Stimulated activated CD8-positive, alpha-beta memory T cell treated with anti-CD3 and anti-CD28 coated beads, Interleukin-4, amount 100 ng/mL, for 48 hours (primary cell): ENCODE data around the gene FBXO34.
"Not testable (repeated sequence)": the region's sequence is repeated elsewhere in the genome, so short reads cannot be mapped to it uniquely, and the experiment has no call there.

Experiments
- DNase-seq: peaks from one replicate; pipeline ENCODE4 v3.0.0-alpha.2; 2020

Gene FBXO34

DNA sequence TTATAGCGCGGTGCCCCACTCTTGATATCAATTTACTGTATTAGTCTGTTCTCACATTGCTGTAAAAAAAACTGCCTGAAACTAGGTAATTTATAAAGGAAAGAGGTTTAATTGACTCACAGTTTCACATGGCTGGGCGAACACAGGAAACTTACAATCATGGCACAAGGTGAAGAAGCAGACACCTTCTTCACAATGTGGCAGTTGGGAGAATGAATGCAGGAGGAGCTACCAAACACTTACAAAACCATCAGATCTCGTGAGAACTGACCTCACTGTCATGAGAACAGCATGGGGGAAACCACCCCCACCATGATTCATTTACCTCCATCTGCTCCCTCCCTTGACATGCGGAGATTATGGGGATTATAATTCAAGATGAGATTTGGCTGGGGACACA lies 42.3 kb downstream of the FBXO34 start:
- no peak for DNase-seq

DNA sequence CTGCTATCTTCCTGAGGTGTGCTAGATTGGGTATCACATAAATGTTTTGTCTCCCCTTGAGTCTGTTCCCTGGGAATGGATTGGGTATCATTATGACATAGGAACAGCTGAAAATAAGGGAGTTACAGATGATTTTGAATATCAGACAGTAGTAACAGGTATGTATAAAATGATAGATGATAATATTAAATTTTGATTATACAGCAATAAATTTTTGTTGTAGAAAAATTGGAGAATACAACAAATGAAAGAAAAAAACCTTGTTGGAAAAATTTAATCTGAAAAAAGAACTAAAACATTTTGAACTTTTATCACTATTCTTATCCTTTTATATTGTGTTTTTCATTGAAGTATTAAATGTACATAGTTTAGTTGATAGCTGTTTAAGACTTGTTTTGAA lies 43.2 kb downstream of the FBXO34 start:
- DNase-seq = no peak

DNA sequence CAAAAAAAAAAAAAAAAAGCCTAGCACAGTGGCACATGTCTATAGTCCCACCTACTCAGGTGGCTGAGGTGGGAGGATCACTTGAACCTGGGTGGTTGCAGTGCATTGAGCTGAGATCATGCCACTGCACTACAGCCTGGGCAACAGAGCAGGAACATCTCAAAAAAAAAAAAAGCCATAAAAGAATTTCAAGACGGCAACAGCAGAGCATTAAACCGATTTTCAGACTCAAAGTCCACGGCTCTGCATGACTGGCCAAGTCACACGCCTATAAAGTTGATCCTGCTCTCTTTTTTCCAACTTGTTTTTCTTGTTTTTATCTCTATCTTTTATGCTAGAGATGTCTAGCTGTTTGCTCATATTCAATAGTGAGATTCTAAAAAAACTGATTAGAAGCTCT lies 45.3 kb downstream of the FBXO34 start:
- no peak for DNase-seq

DNA sequence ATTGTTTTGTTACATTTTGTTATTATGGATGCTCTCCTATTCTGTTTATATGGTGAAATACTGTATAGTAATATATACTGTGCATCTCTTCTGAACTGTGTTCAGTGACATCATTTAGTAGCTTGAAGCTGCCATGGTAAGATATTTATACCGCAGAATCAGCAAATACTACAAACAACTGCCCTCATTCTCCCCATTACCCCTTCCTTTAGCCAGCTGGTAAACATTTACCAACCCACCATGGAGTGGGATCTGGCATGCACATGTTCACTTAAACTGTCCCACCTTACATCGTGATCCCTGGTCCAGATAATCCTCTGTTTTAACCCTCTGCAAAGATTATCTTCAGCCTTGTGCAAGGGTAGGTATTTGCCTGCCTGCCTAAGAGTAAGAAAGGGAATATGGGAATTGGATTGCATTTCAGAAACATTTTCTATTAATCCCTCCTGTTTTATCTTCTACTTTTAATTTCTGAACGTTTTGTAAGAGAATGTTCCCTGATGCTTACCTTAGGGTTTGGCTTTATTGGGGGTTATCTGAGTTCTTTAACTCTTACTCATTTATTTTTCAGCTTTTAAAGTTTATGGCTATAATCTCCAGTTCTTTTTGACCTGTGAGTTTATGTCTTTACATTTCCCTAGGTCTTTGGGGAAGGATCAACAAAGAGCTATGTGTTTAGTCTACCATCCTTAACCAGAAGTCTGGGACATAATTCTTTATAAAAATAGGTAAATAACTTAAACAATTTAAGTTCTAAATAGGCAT lies 46.5 kb downstream of the FBXO34 start:
- DNase-seq = no peak

DNA sequence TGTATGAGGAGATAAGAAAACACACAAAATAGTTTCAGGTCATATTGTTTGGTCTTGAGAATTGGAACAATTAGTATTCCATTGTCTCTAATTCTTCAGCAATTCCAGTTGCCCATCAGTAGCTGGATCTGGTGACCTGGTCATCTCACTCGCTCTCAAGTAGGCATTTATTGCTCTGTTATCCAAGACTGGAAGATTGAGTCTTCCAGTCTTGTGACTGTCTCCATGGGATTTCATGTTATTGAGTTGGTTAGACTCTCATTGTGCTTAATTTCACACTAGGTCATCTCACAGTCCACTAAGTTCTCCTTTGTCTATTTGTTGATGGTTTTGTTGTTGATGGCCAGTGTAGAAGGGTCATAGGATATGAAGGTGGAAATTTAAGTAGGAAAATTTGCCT lies 47.5 kb downstream of the FBXO34 start:
- no peak for DNase-seq

DNA sequence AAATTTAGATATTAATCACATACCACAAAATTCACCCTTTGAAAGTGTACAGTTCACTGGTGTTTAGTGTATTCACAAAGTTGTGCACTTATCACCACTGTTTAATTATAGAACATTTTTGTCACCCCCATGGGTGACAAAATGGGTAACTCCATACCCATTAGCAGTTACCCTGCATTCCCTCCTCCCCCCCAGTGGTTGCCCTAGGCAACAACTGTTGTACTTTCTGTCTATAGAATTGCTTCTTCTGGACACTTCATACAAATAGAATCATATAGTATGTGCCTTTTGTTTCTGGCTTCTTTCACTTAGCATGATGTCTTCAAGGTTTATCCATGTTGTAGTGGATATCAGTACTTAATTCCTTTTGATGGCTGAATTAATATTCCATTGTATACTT lies 52.7 kb downstream of the FBXO34 start:
- DNase-seq = no peak

DNA sequence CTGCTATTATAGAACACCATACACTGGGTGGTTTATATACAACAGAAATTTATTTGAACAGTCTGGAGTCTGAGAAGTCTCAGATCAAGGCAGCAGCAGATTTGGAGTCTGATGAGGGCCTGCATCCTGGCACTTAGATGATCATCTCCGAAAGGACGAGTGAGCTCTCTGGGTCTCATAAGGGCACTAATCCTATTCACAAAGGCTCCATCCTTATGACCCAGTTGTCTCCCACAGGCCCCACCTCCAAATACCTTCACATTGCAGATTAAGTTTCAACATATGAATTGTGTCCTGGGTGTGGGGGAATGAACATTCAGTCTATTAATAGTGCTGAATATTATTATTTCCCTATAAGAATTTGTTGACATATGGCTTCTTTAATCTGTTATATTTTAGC lies 53.6 kb downstream of the FBXO34 start:
- DNase-seq = no peak

DNA sequence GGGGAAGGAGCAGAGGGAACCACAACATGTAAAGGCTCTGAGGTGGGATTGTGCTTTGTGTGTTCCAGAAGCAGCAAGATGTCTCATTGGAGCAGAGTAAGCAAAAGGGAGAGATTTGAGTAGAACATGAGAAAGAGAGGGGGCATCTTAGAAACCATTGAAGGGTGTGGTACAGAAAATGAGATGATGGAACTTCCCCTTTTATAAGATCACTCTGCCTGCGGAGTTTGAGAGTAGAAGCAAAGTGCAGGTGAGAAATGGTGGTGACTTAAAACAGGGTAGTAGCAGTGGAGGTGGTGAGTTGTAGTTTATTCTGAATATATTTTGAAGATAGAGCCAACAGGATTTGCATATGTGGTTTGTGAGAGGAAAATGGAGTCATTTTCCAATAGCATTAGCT lies 56.0 kb downstream of the FBXO34 start:
- no peak for DNase-seq

DNA sequence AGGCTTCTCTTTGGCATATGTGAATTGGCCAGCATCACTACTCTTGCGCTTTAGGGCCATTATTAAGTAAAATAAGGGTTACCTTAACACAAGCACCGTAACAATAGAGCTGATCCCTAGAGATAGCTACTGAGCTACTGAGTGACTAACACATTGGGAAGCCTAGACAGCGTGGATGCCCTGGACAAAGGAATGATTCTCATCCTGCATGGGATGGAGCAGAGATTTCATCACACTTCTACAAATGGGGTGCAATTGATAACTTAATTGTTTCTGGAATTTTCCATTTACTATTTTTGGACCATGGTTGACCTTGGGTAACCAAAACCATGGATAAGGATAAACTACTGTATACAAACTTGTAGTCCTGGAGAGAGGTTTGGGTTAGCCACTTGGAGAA lies 57.1 kb downstream of the FBXO34 start:
- no peak for DNase-seq

DNA sequence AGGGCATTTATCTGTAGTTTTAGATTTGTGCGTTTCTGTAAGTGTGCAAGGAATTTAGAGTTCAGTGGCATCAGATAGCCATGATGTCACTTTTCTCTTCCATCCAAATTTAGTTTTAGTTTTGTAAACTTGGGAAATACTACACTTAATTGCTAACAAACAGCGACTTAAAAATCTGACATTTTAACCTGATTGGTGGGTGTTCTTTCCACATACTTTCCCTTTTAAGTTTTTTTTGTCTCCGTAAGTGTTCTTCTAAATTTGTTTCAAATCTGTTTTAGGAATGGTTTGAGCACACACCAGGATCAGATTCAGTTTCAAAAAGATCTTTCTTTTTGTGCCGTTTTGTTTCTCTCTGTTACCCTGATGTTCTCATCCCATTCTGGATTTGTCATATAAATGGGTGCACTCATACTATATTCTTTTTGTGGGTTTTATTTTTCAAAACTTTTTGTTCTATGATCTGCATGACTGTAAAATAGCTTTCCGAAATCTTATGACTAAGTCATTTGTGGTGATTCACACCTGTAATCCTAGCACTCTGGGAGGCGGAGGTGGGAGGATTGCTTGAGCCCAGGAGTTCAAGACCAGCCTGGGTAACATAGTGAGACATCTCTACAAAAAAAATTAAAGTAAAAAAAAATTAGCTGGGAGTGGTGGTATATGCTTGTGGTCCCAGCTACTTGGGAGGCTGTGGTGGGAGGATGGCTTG lies 58.9 kb downstream of the FBXO34 start:
- DNase-seq = peak; percentile 59

DNA sequence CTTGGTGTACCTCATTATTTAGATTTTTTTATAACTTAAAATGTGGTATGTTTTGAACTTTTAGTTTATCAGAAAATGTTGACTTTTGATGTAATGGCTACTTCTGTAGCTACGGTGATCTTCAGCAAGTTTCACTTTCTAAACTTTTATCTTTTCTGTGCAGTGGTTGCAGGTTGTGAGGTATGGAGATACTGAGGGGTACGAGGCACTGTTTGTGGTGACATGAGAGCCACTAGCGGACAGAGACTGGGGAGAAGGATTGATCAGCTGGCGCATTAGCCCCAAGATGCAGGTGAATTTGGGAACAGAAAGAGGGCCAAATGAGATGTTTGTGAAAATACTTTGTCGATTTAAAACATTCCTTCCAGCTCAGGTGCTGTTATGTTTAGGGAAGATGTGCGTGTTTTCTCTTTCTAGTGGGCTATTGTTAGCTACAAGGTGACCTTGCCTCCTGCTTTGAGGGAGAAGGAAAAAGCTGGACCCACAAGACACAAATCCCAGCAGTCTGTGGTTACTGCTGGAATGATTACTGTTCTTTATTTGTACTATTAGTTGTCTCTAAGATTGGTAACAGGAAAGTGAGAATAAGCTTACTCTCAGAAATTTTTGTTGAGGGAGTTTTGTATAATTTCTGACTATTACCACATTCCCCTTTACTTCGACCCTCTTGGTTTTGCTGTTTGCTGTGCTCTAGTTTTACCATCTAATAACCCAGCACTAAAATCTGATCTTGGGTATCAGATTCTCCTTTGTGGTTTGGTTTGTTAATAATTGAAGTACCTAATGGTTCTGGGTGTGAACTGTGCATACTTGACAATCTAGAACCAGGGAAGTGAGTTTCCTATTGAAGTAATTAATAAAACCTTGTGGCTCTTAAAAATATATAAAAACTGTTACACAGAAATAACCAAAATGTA lies 61.7 kb downstream of the FBXO34 start:
- no peak for DNase-seq

DNA sequence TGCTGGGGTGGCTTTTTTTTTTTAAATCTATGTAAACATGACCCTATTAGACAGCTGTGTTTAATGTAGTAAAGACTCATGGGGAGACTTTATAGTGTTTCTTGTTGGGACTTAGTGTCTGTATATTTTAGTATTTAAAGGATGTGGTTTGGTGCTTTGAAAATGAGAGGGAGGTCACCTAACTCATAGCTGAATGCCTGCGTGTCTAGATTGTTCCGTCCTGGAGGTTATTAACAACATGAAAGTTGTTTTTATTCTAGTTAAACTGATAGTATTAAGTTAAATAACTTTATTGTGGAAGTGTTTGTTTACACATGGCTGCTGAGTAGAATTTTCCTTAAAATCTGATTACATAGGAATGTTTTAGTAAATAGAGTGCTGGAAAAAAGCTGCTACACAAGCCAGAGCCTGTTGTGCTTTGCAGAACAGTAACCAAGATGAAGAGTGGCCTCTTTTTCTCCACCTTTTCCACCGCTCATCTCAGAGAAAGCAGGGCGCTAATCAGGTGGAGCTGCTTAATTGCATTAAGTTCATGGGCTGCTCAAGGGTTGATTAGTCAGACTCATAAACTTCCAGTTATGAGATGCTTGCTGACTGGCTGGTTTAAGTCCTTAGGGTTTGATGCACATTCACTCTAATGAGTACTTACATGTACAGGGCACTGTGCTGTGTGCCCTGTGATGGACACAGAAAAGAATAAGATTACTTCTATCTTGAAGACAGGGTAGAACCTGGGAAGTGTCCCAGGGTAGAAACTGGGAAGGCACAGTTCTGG lies 62.7 kb downstream of the FBXO34 start:
- DNase-seq = no peak

DNA sequence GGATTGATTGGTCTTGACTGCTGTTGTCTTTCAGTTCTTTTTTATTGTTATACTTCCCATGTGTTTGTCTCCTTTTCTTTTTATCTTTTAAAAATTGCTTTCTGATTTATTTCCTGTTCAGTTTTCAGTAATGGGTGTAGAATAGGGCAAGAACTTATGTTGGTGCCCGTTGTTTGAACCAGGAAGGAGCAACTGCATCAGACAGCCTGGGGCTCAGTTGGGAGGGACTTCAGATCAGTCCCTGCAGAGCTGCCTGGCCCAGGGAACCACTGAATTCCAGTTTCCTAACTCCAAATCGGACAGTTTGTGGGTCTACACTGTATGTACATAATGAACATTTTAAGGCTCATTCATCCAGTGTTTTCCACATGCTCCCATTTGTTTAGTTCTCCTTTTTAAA lies 64.9 kb downstream of the FBXO34 start:
- DNase-seq = no peak

DNA sequence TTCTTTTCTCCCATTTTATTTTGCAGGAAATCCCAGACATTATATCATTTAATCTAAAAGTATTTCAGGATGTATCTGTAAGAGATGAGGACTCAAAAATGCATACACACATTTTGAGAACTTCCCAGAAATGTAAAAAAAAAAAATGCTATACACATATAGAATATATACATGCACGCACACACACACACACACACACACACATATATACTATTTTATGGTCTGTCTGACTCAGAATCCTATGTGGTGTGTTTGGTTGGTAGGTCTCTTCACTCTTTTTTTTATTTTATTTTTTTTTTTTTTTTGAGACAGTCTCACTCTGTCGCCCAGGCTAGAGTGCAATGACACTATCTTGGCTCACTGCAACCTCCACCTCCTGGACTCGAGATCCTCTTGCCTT lies 65.5 kb downstream of the FBXO34 start:
- no peak for DNase-seq

DNA sequence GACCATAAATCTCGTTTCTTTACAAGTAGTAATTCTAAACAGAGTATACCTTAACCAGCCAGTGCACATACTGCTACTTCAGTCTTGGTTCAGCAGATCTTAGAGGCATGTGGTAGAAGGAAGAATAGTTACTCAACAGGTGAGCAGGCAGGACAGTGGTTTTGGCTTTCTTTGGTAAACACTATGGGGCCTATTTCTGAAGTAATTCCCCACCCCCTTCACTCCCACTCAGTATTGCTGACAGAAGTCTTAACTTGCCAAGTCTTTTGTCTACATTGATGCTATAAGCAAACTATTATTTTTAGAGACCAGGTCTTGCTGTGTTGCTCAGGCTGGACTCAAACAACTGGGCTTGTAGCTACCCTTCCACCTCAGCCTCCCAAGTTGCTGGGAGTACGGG lies 68.5 kb downstream of the FBXO34 start:
- peak; percentile 34 for DNase-seq

DNA sequence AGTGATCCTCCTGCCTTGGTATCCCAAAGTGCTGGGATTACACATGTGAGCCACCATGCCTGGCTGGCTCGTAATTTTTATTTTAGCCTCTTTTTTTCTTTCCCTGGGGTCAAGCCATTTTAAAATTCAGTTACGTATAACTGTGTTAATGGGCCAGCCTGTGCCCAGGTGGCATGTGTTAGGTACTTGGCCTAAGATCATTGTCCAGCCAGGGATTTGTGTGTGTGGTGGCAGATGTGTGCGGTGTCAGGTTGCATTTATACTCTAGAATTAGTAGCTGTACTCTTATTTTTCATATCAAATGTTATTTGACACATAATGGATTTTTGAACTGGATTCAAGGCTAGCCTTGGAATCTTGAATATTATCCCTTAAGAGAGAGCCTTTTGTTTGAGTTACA lies 69.3 kb downstream of the FBXO34 start:
- no peak for DNase-seq

DNA sequence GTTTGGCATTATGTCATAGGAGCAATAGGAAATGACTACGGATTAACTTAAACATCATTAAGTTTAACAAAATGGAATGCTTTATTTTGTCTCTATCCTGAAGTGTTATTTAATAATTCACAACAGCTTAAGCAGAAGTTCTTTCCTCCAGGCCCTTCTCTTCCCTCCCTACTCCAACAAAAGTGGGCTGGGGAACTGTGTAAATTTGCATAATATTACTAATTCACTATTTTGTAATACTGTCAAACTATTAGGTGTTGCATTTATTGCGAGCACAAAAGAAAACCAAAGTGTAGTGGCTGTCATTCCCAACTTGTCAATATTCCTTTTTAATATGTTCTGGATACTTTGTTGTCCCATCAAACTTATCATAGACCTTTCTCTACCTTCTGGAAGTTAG lies 70.6 kb downstream of the FBXO34 start:
- no peak for DNase-seq

DNA sequence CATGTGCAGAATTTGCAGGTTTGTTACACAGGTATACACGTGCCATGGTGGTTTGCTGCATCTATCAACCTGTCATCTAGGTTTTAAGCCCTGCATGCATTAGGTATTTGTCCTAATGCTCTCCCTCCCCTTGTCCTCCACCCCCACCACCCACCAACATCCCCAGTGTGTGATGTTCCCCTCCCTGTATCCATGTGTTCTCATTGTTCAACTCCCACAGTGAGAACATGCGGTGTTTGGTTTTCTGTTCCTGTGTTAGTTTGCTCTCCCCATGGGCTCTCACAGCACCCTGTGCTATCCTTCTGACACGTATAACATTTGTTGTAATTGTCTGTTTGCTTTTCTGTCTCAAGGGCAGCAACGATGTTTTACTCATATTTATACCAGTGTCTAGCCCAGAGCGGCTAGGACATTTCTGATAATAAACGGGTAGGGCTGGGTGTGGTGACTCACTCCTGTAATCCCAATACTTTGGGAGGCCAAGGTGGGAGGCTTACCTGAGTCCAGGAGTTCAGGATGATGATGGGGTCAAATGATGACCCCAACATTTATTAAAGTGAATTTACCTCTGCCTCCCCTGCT lies 73.5 kb downstream of the FBXO34 start:
- DNase-seq = not testable (repeated sequence)

DNA sequence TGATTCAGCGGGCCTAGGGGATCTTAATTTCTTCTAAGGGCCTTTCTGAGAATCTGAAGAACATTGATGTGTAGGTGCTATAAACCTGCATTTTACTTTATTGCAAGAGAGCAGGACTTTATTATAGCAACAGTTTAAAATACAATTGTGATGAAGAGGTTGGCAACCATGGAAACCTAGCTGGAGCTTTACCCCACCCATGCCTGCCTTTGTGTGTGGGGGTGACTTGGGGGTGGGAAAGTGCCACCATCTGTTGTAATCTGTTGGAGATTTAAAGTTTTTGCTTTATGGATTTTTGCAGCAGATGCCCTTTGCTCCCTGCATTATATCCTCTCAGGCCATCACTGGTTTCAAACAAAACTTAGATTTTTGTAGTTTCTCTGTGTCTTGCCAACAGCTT lies 75.8 kb downstream of the FBXO34 start:
- no peak for DNase-seq

DNA sequence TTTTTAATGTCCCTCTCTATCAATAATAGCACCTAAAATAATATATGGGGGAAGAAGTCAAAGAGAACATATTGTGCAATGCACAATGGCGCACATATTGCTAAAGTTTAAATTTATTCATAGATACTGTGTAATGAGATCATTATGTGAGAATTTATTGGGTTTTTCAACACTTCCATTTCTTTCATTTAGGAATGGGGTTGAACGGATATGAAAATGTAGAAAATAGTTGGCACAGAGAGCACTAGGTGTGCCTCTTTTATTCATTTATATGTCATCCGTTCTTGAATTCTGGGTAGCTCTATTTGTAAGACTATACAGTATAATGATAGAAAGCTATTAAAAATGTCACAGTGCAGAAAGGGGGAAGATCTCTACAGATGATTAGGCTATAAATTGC lies 76.5 kb downstream of the FBXO34 start:
- no peak for DNase-seq

DNA sequence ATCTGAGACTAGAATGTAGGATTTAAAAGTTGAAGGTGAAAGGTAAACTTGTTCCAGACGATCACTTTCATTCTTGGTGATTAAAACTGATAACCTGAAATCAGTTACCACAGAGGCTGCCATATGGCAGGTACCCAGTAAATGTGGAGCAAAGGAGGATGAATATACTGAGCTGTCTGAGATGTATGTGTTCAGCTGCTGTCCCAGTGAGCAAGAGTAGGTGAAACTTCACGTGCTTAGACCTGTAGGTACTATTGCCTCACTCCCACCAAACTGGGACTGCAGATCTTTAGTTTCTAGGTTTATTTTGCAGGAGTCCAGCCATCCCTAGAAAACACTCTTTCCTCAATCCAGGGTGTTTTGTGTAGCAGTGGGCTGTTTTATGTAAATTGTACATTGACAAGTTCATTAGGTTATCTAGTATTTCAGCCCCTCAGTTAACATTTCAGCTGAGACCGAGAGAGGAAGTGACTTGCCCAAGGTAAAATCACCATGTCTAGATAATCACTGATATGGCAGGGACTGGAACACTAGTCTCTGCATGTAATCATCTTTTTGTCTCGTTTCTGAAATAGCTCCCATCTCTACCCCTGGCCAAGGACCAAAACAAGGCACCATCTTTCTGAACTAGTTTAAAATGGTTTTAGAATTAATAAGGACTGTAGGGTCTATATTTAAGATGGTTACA lies 77.7 kb downstream of the FBXO34 start:
- no peak for DNase-seq

DNA sequence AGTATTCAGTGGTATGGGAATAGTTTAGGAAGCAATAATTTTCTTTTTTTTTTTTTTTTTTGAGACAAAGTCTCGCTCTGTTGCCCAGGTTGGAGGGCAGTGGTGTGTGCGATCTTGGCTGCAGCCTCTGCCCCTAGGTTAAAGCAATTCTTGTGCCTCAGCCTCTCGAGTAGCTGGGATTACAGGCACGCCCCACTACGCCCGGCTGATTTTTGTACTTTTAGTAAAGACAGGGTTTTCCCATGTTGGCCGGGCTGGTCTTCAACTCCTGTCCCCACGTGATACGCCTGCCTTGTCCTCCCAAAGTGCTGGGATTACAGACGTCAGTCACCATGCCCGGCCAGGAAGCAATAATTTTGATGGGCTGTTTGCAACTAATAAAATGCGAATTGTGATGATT lies 78.3 kb downstream of the FBXO34 start:
- DNase-seq = no peak
